K562 (cell line): ENCODE results near the gene SUMF2. TPM values are rescaled to one million over a fixed set of nuclear protein-coding genes. Genes with fewer than 3 reads are reported as not detected.

Experiments
- EP400 ChIP-seq: fragments of 450-650 bp; IDR thresholded peaks from 2 replicates; pipeline ENCODE4 v1.6.1; 2017; ENCODE audit warnings: antibody characterized with exemption, mild to moderate bottlenecking, moderate library complexity
- FOXA3 ChIP-seq, 2 experiments: fragments of 450-650 bp in 1 of 2; sonication (generic) in 1 of 2; formaldehyde crosslinking; IDR thresholded peaks in 1 of 2; conservative IDR thresholded peaks in 1 of 2; 2 replicates each; pipeline versions ENCODE4 v1.4.0 to v1.8.0; 2020 to 2022; ENCODE audit warnings: mild to moderate bottlenecking in 2 of 2, missing genetic modification reagents in 1 of 2
- KHSRP ChIP-seq: fragments of 450-650 bp; IDR thresholded peaks from 2 replicates; pipeline ENCODE4 v1.6.1; 2017
- MEIS2 ChIP-seq: fragments of 450-650 bp; IDR thresholded peaks from 2 replicates; pipeline ENCODE4 v1.6.1; 2014; ENCODE audit warnings: mild to moderate bottlenecking; ENCODE audit not compliant: partially characterized antibody
- PTBP1 ChIP-seq: fragments of 200-400 bp; formaldehyde crosslinking; IDR thresholded peaks from 2 replicates; pipeline ENCODE4 v1.6.1; 2017; ENCODE audit warnings: low read depth, low read length
- SIN3A ChIP-seq, 2 experiments: fragments of 150-350 bp in 1 of 2; IDR thresholded peaks; 2 replicates each; pipeline ENCODE4 v1.6.1; 2011 to 2016; ENCODE audit warnings: borderline replicate concordance in 2 of 2, low read depth in 2 of 2, low read length in 2 of 2, mild to moderate bottlenecking in 2 of 2, moderate library complexity in 2 of 2; ENCODE audit not compliant: control insufficient read depth in 1 of 2
- SMARCA4 ChIP-seq: fragments of 450-650 bp; IDR thresholded peaks from 2 replicates; pipeline ENCODE4 v1.6.1; 2016
- SRSF9 ChIP-seq: fragments of 200-400 bp; formaldehyde crosslinking; IDR thresholded peaks from 2 replicates; pipeline ENCODE4 v1.6.1; 2017; ENCODE audit warnings: low read depth, low read length, borderline replicate concordance
- ZBTB1 ChIP-seq: sonication (generic); formaldehyde crosslinking; IDR thresholded peaks from 2 replicates; pipeline ENCODE4 v1.8.1; 2023; ENCODE audit warnings: missing genetic modification reagents, low read depth, mild to moderate bottlenecking, borderline replicate concordance
- ZNF134 ChIP-seq: fragments of 250-450 bp; sonication (Bioruptor Pico); conservative IDR thresholded peaks from 2 replicates; pipeline ENCODE4 v1.4.0; 2020
- polyA plus RNA-seq, 8 experiments: library from polyadenylated mRNA; depleted of rRNA in 4 of 8; stranded (reverse) in 5 of 8; unstranded in 3 of 8; fragments of >200 nt; fragmentation: Nextera tagmentation in 2 of 8; fragmentation: Illumina TruSeq in 1 of 8; extraction: Ambion mirVana in 2 of 8; extraction: Trizol in 1 of 8; gene quantifications; 2 replicates each; pipeline versions ENCODE4 v1.2.1 to v1.2.3, GENCODE V29; 2011 to 2014; ENCODE audit warnings: inconsistent platforms in 1 of 8, missing spikeins in 1 of 8
- total RNA-seq, 7 experiments: library from RNA; depleted of rRNA in 6 of 7; stranded (reverse); fragments of >200 nt in 6 of 7; fragmentation: Illumina TruSeq in 2 of 7; extraction: Trizol in 2 of 7; gene quantifications; 2 replicates each; pipeline versions ENCODE4 v1.2.1 to v1.2.3, GENCODE V29; 2011 to 2021; ENCODE audit warnings: low replicate concordance in 1 of 7
- TF ChIP-seq, protein P1 (sequence below): fragments of 200-600 bp; sonication (generic); IDR thresholded peaks from one replicate; pipeline ENCODE4 v1.6.1; 2012; ENCODE audit warnings: mild to moderate bottlenecking, low read depth, low read length, inconsistent platforms
- TF ChIP-seq, protein P2 (sequence below): fragments of 250-450 bp; sonication (Bioruptor Pico); IDR thresholded peaks from 2 replicates; pipeline ENCODE4 v1.8.0; 2021; ENCODE audit warnings: borderline replicate concordance, mild to moderate bottlenecking, moderate library complexity; ENCODE audit not compliant: poor library complexity, severe bottlenecking
- TF ChIP-seq, protein P3 (sequence below): IDR thresholded peaks from 2 replicates; pipeline ENCODE4 v1.6.1; 2012; ENCODE audit warnings: low read depth, low read length, improper control_type of control experiment, borderline replicate concordance

Gene SUMF2
- total and polyA plus RNA-seq, 9 of the 15 experiments (the other 6 are each of a cell fraction or from before 2014, with no cell fraction given): 39.0 to 113 (median 67.7) TPM

DNA sequence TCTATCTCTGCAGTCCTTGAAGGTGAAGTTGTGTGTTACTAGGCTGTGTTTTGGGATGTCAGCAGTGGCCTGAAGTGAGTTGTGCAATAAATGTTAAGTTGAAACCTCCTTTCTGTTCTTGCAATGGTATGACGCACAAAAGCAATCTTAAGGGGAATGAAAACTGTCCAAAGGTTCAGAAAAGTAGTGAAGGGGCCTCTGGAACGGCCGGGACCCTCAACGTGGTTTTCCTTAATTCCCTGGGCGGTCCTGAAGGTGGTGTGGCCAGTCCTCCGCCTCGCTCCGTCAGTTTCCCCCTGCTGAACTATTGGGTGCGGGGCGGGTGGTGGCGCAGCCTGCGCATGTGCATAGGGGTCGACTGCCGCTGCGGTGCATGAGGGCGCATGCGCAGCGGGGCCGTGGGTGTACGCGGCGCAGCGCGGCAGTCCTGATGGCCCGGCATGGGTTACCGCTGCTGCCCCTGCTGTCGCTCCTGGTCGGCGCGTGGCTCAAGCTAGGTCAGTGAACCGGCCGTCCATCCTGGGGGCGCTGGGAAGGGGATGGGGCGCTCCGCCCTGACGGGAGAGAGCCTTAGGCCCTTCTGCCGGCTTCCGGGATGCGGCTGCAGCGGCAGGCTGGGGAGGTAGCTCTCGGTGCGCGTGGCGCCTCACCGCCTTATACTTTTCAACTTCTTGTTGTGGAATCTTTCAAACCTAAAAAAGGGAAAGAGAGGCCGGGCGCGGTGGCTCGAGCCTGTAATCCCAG, at the start of gene SUMF2 (continued):
- no peak for TF ChIP-seq SRSF9
- TF ChIP-seq, protein P1, sequence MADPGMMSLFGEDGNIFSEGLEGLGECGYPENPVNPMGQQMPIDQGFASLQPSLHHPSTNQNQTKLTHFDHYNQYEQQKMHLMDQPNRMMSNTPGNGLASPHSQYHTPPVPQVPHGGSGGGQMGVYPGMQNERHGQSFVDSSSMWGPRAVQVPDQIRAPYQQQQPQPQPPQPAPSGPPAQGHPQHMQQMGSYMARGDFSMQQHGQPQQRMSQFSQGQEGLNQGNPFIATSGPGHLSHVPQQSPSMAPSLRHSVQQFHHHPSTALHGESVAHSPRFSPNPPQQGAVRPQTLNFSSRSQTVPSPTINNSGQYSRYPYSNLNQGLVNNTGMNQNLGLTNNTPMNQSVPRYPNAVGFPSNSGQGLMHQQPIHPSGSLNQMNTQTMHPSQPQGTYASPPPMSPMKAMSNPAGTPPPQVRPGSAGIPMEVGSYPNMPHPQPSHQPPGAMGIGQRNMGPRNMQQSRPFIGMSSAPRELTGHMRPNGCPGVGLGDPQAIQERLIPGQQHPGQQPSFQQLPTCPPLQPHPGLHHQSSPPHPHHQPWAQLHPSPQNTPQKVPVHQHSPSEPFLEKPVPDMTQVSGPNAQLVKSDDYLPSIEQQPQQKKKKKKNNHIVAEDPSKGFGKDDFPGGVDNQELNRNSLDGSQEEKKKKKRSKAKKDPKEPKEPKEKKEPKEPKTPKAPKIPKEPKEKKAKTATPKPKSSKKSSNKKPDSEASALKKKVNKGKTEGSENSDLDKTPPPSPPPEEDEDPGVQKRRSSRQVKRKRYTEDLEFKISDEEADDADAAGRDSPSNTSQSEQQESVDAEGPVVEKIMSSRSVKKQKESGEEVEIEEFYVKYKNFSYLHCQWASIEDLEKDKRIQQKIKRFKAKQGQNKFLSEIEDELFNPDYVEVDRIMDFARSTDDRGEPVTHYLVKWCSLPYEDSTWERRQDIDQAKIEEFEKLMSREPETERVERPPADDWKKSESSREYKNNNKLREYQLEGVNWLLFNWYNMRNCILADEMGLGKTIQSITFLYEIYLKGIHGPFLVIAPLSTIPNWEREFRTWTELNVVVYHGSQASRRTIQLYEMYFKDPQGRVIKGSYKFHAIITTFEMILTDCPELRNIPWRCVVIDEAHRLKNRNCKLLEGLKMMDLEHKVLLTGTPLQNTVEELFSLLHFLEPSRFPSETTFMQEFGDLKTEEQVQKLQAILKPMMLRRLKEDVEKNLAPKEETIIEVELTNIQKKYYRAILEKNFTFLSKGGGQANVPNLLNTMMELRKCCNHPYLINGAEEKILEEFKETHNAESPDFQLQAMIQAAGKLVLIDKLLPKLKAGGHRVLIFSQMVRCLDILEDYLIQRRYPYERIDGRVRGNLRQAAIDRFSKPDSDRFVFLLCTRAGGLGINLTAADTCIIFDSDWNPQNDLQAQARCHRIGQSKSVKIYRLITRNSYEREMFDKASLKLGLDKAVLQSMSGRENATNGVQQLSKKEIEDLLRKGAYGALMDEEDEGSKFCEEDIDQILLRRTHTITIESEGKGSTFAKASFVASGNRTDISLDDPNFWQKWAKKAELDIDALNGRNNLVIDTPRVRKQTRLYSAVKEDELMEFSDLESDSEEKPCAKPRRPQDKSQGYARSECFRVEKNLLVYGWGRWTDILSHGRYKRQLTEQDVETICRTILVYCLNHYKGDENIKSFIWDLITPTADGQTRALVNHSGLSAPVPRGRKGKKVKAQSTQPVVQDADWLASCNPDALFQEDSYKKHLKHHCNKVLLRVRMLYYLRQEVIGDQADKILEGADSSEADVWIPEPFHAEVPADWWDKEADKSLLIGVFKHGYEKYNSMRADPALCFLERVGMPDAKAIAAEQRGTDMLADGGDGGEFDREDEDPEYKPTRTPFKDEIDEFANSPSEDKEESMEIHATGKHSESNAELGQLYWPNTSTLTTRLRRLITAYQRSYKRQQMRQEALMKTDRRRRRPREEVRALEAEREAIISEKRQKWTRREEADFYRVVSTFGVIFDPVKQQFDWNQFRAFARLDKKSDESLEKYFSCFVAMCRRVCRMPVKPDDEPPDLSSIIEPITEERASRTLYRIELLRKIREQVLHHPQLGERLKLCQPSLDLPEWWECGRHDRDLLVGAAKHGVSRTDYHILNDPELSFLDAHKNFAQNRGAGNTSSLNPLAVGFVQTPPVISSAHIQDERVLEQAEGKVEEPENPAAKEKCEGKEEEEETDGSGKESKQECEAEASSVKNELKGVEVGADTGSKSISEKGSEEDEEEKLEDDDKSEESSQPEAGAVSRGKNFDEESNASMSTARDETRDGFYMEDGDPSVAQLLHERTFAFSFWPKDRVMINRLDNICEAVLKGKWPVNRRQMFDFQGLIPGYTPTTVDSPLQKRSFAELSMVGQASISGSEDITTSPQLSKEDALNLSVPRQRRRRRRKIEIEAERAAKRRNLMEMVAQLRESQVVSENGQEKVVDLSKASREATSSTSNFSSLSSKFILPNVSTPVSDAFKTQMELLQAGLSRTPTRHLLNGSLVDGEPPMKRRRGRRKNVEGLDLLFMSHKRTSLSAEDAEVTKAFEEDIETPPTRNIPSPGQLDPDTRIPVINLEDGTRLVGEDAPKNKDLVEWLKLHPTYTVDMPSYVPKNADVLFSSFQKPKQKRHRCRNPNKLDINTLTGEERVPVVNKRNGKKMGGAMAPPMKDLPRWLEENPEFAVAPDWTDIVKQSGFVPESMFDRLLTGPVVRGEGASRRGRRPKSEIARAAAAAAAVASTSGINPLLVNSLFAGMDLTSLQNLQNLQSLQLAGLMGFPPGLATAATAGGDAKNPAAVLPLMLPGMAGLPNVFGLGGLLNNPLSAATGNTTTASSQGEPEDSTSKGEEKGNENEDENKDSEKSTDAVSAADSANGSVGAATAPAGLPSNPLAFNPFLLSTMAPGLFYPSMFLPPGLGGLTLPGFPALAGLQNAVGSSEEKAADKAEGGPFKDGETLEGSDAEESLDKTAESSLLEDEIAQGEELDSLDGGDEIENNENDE: no peak
- no peak for TF ChIP-seq KHSRP
- TF ChIP-seq, protein P2, sequence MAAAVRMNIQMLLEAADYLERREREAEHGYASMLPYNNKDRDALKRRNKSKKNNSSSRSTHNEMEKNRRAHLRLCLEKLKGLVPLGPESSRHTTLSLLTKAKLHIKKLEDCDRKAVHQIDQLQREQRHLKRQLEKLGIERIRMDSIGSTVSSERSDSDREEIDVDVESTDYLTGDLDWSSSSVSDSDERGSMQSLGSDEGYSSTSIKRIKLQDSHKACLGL (CRISPR knock-in tag): no peak
- TF ChIP-seq FOXA3 (CRISPR knock-in tag; conservative IDR thresholded peaks at IDR 0.05 in 1 of 2, IDR thresholded peaks at IDR 0.05 in 1 of 2): no peak
- TF ChIP-seq, protein P3, sequence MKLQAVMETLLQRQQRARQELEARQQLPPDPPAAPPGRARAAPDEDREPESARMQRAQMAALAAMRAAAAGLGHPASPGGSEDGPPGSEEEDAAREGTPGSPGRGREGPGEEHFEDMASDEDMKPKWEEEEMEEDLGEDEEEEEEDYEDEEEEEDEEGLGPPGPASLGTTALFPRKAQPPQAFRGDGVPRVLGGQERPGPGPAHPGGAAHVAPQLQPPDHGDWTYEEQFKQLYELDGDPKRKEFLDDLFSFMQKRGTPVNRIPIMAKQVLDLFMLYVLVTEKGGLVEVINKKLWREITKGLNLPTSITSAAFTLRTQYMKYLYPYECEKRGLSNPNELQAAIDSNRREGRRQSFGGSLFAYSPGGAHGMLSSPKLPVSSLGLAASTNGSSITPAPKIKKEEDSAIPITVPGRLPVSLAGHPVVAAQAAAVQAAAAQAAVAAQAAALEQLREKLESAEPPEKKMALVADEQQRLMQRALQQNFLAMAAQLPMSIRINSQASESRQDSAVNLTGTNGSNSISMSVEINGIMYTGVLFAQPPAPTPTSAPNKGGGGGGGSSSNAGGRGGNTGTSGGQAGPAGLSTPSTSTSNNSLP: no peak
- peak; percentile 97 for TF ChIP-seq MEIS2
- TF ChIP-seq PTBP1: no peak
- 0 out of 2 replicates have a peak, but pooled peaks have one; percentile 44 for TF ChIP-seq ZBTB1 (CRISPR knock-in tag)
- TF ChIP-seq EP400: peak; percentile 89
- TF ChIP-seq ZNF134 (CRISPR knock-in tag): no peak; the same call in 1 of the 2 replicates
- TF ChIP-seq SMARCA4: no peak; the same call in 1 of the 2 replicates
- peak; percentile 50 to 53; a peak in 2 of 4 replicates for TF ChIP-seq SIN3A (IDR thresholded peaks at IDR 0.05; ENCODE audit: borderline replicate concordance in 2 of 2, control insufficient read depth in 1 of 2, low read depth in 2 of 2, low read length in 2 of 2)
